Activated T-helper 1 cell treated with anti-CD3 and anti-CD28 coated beads, Interleukin-12 subunit alpha, Interleukin-12 subunit beta, Interleukin-2, Interleukin-4 antibody, amounts not matched to agents 30 ng/mL and 10 ng/mL and 1 ng/mL, durations not matched to agents 14 hours and 24 hours and 36 hours (primary cell): ENCODE data around the gene FBXL22. TPM values are rescaled to one million over a fixed set of nuclear protein-coding genes. Genes with fewer than 3 reads are reported as not detected.
A peak's percentile ranks its signal among the peaks of the same experiment; 100 is the strongest.
"Not testable (repeated sequence)": the region's sequence is repeated elsewhere in the genome, so short reads cannot be mapped to it uniquely, and the experiment has no call there.

Source experiments
- DNase-seq: peaks from one replicate; pipeline ENCODE4 v3.0.0; 2021; ENCODE audit warnings: low spot score
- H3K27ac Mint-ChIP-seq: one replicate; pipeline ENCODE4 v1.8.0; 2021; ENCODE audit warnings: mild to moderate bottlenecking, mixed read lengths
- H3K27me3 Mint-ChIP-seq: one replicate; pipeline ENCODE4 v1.8.0; 2022; ENCODE audit warnings: mild to moderate bottlenecking, moderate library complexity, mixed read lengths; ENCODE audit not compliant: insufficient read depth
- H3K36me3 Mint-ChIP-seq: one replicate; pipeline ENCODE4 v1.8.0; 2021; ENCODE audit warnings: low read depth, mixed read lengths
- H3K4me1 Mint-ChIP-seq: one replicate; pipeline ENCODE4 v1.8.0; 2021; ENCODE audit warnings: low read depth, mixed read lengths
- H3K4me3 Mint-ChIP-seq: one replicate; pipeline ENCODE4 v1.8.0; 2021; ENCODE audit warnings: mild to moderate bottlenecking, moderate library complexity, mixed read lengths
- H3K9me3 Mint-ChIP-seq: one replicate; pipeline ENCODE4 v1.8.0; 2021; ENCODE audit warnings: mixed read lengths
- intact Hi-C: fragments of 100-400 bp; cut with micrococcal nuclease; formaldehyde crosslinking; loops from one replicate; pipeline ENCODE4 v1.15.1; 2024
- total RNA-seq: library from RNA; stranded (reverse); gene quantifications from 2 replicates; pipeline ENCODE4 v1.2.3, GENCODE V29; 2022

The FBXL22 gene
- total RNA-seq, 1 donor from 2014 or later = 0.88 TPM

GRCh38 chr15:63606308-63606707, 9.1 kb downstream of the FBXL22 start:
- Mint-ChIP-seq H3K9me3 (no peaks in the 10 kb centered on the region), H3K4me3 (no peak overlapping the region), H3K27ac (peak overlapping the region; percentile 83), H3K36me3 (peaks cover 33% of the 10 kb centered on the region), H3K27me3 (peaks cover 2% of the 10 kb centered on the region), H3K4me1 (peaks cover 50% of the 10 kb centered on the region)
- no peak for DNase-seq
- intact Hi-C loops = loop anchor here (10.0 kb wide), 2 partner anchors 422 to 548 kb away; partner anchors contain the start of genes RAB8B and SNX22

GRCh38 chr15:63608989-63609388, 11.8 kb downstream of the FBXL22 start:
- DNase-seq = no peak
- Mint-ChIP-seq H3K27ac (no peak overlapping the region), H3K4me3 (no peak overlapping the region), H3K36me3 (peaks cover 33% of the 10 kb centered on the region), H3K4me1 (peaks cover 39% of the 10 kb centered on the region), H3K27me3 (no peaks in the 10 kb centered on the region), H3K9me3 (no peaks in the 10 kb centered on the region)
- intact Hi-C loops = loop anchor here (10.0 kb wide), 2 partner anchors 424 to 546 kb away; partner anchors contain the start of genes RAB8B and SNX22

GRCh38 chr15:63609448-63609847, 12.3 kb downstream of the FBXL22 start:
- H3K4me1 Mint-ChIP-seq = peaks cover 36% of the 10 kb centered on the region
- DNase-seq = no peak
- H3K4me3 Mint-ChIP-seq = no peak overlapping the region
- H3K36me3 Mint-ChIP-seq = peaks cover 33% of the 10 kb centered on the region
- H3K27ac Mint-ChIP-seq = peak overlapping the region; percentile 34
- H3K27me3 Mint-ChIP-seq = no peaks in the 10 kb centered on the region
- intact Hi-C loops = loop anchor here (10.0 kb wide), 2 partner anchors 425 to 545 kb away; partner anchors contain the start of genes RAB8B and SNX22
- no peaks in the 10 kb centered on the region for H3K9me3 Mint-ChIP-seq

GRCh38 chr15:63610209-63610841, 13.1 kb downstream of the FBXL22 start:
- Mint-ChIP-seq H3K4me1 (peaks cover 31% of the 10 kb centered on the region), H3K4me3 (peak overlapping the region; percentile 38), H3K36me3 (peaks cover 39% of the 10 kb centered on the region), H3K27ac (peak overlapping the region; percentile 89), H3K27me3 (no peaks in the 10 kb centered on the region), H3K9me3 (no peaks in the 10 kb centered on the region)
- DNase-seq = peak; percentile 74
- intact Hi-C loops = loop anchor here (1.0 to 10.0 kb wide), 7 partner anchors 9 to 457 kb away; partner anchors contain the start of gene HERC1

GRCh38 chr15:63611177-63611576, 14.0 kb downstream of the FBXL22 start:
- no peaks in the 10 kb centered on the region for H3K9me3 Mint-ChIP-seq
- H3K27ac Mint-ChIP-seq = peak overlapping the region; percentile 89
- no peak overlapping the region for H3K4me3 Mint-ChIP-seq
- peaks cover 44% of the 10 kb centered on the region for H3K36me3 Mint-ChIP-seq
- no peak for DNase-seq
- H3K4me1 Mint-ChIP-seq = peaks cover 22% of the 10 kb centered on the region
- no peaks in the 10 kb centered on the region for H3K27me3 Mint-ChIP-seq
- intact Hi-C loops = loop anchor here (5.0 to 10.0 kb wide), 2 partner anchors 114 to 221 kb away; partner anchors contain the start of gene HERC1

GRCh38 chr15:63612300-63612699, 15.1 kb downstream of the FBXL22 start:
- Mint-ChIP-seq H3K27me3 (no peaks in the 10 kb centered on the region), H3K36me3 (peaks cover 46% of the 10 kb centered on the region), H3K9me3 (no peaks in the 10 kb centered on the region), H3K4me3 (no peak overlapping the region), H3K4me1 (peaks cover 17% of the 10 kb centered on the region), H3K27ac (peak overlapping the region; percentile 8)
- no peak for DNase-seq
- intact Hi-C loops = loop anchor here (5.0 to 10.0 kb wide), 2 partner anchors 113 to 220 kb away; partner anchors contain the start of gene HERC1

- H3K9me3 Mint-ChIP-seq = peaks cover 4% of the 10 kb centered on the region
- H3K4me1 Mint-ChIP-seq = peaks cover 6% of the 10 kb centered on the region
- intact Hi-C loops = loop anchor here (10.0 kb wide), 1 partner anchor 109 kb away; no protein-coding TSS in a partner anchor
- H3K36me3 Mint-ChIP-seq = peaks cover 48% of the 10 kb centered on the region
- DNase-seq = no peak
- H3K27me3 Mint-ChIP-seq = no peaks in the 10 kb centered on the region
- no peak overlapping the region for H3K4me3 Mint-ChIP-seq
- no peak overlapping the region for H3K27ac Mint-ChIP-seq
Observed at GRCh38 chr15:63615935-63616334, 18.7 kb downstream of the FBXL22 start.

- H3K9me3 Mint-ChIP-seq = peaks cover 10% of the 10 kb centered on the region
- peaks cover 51% of the 10 kb centered on the region for H3K36me3 Mint-ChIP-seq
- H3K27ac Mint-ChIP-seq, H3K27me3 Mint-ChIP-seq, H3K4me1 Mint-ChIP-seq, DNase-seq, H3K4me3 Mint-ChIP-seq: not testable (repeated sequence)
- intact Hi-C loops = loop anchor here (10.0 kb wide), 1 partner anchor 108 kb away; no protein-coding TSS in a partner anchor
Observed at GRCh38 chr15:63617147-63617546, 20.0 kb downstream of the FBXL22 start.

GRCh38 chr15:63617627-63618026, 20.4 kb downstream of the FBXL22 start:
- H3K4me3 Mint-ChIP-seq, H3K4me1 Mint-ChIP-seq, H3K27me3 Mint-ChIP-seq, H3K27ac Mint-ChIP-seq, DNase-seq: not testable (repeated sequence)
- H3K9me3 Mint-ChIP-seq = peaks cover 10% of the 10 kb centered on the region
- H3K36me3 Mint-ChIP-seq = peaks cover 53% of the 10 kb centered on the region
- intact Hi-C loops = loop anchor here (10.0 kb wide), 1 partner anchor 107 kb away; no protein-coding TSS in a partner anchor

GRCh38 chr15:63620760-63621159, 23.6 kb downstream of the FBXL22 start:
- intact Hi-C loops, H3K27ac Mint-ChIP-seq, H3K4me1 Mint-ChIP-seq, H3K4me3 Mint-ChIP-seq, H3K27me3 Mint-ChIP-seq, DNase-seq: not testable (repeated sequence)
- Mint-ChIP-seq H3K36me3 (peaks cover 59% of the 10 kb centered on the region), H3K9me3 (peaks cover 10% of the 10 kb centered on the region)

- Mint-ChIP-seq H3K9me3 (peaks cover 7% of the 10 kb centered on the region), H3K27me3 (no peaks in the 10 kb centered on the region), H3K4me3 (no peak overlapping the region), H3K36me3 (peaks cover 55% of the 10 kb centered on the region), H3K4me1 (no peaks in the 10 kb centered on the region), H3K27ac (no peak overlapping the region)
- DNase-seq = no peak
- intact Hi-C loops = no loop called here
Observed at GRCh38 chr15:63623232-63623969, 26.2 kb downstream of the FBXL22 start.

- H3K27ac Mint-ChIP-seq = no peak overlapping the region
- no peaks in the 10 kb centered on the region for H3K4me1 Mint-ChIP-seq
- DNase-seq = no peak
- no peak overlapping the region for H3K4me3 Mint-ChIP-seq
- intact Hi-C loops = no loop called here
- H3K27me3 Mint-ChIP-seq = no peaks in the 10 kb centered on the region
- H3K36me3 Mint-ChIP-seq = peaks cover 52% of the 10 kb centered on the region
- no peaks in the 10 kb centered on the region for H3K9me3 Mint-ChIP-seq
Observed at GRCh38 chr15:63626955-63627354, 29.8 kb downstream of the FBXL22 start.
